GM19351 (cell line): ENCODE results near the gene MRI1.

Source experiments
- ATAC-seq: cut with Tn5 transposase; IDR thresholded peaks from one replicate; pipeline ENCODE4 v1.9.1; 2021; ENCODE audit warnings: mild to moderate bottlenecking, moderate library complexity; ENCODE audit not compliant: unreplicated experiment

The MRI1 gene

DNA sequence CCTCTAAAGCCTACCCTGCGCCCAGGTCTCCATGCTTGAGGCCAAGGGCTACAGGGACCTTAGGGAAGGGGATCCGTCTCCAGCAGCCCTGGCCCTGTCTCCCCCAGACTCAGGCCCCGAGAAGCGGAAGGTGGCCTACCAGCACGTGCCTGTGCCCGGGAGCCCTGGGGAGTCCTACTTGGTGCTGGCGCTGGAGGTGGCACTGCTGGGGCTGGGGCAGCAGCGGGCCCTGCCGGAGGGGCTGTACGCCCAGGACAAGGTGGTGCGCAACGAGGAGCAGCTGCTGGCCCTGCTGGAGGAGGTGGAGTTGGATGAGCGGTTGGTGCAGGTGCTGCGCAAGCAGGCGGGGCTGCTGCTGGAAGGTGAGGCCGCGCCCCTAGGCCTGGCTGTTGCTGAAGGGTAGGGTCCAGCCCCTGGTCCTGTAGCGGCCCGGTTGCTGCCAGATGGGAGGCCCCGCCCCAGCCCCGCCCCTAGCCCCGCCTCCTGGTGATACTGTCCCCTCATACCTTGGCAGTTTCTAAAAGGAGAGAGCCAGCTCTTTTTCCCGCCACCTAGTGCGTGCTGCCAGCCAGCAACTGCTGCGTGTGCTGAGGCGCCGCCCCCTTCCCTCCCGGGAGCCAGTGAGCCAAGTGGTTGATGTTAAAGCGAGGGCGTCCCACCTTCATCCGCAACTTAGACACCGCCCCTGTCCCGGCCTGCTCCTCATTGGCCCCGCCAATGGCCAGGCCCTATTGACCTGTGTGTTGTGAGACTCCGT lies 53.5 kb downstream of the MRI1 start:
- ATAC-seq: no peak

DNA sequence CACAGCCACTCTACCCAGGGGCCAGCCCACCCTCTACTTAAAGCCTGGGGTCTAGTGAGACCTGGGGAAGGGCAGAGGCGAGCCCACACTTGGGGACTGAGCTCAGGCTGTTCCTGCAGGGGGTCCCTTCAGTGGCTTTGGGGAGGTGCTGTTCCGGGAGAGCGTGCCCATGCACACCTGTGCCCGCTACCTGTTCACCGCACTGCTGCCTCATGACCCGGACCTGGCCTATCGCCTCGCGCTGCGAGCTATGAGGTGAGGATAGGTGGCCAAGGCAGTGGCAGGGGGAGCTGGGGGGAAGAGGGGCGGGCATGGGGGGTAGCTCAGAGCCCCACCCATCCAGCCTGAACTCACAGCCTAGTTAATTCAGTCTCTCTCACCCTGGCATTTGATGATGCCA lies 54.9 kb downstream of the MRI1 start:
- ATAC-seq: no peak

DNA sequence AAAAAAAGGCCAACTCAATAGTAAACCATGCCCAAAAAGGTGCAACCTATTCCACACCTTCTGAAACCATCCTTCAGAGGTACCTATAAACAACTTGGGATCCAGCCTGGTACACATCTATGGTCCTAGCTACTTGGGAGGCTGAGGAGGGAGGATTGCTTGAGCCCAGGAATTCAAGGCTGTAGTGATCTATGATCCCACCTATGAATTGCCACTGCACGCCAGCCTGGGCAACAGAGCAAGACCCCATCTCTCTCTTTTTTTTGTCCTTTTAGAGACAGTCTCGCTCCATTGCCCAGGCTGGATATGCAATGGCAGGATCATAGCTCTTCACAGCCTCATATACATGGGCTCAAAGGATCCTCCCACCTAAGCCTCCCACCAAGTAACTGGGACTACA lies 57.0 kb downstream of the MRI1 start:
- ATAC-seq: no peak

DNA sequence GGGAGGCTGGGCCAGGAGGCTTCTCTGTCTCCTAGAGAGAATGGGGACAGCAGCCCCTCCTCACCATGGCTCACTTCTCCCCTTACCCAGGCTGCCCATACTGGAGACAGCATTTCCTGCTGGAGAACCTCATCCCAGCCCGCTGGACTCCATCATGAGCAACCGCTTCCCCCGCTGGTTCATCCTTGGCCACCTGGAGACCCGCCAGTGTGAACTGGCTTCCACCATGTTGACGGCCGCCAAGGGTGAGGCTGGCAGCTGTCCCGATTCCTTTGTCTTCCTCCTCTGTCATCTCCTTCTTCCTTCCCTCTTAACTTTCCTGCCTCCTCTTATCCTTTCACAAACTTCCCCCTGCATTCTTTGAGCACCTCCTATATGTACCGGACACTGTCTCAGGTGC lies 58.9 kb downstream of the MRI1 start:
- no peak for ATAC-seq
